Chondrocyte (in vitro differentiated cells): ENCODE results near the gene ST3GAL6. TPM values are rescaled to one million over a fixed set of nuclear protein-coding genes. Genes with fewer than 3 reads are reported as not detected.

Experiments
- DNase-seq: peaks from one replicate; pipeline ENCODE4 v3.0.0; 2021; ENCODE audit warnings: mixed read lengths, low spot score
- H3K27ac Mint-ChIP-seq: one replicate; pipeline ENCODE4 v1.8.0; 2021; ENCODE audit warnings: mild to moderate bottlenecking, moderate library complexity, mixed read lengths; ENCODE audit not compliant: unreplicated experiment
- H3K27me3 Mint-ChIP-seq: 2 replicates; pipeline ENCODE4 v1.8.0; 2021; ENCODE audit warnings: low read depth, mixed read lengths
- H3K36me3 Mint-ChIP-seq: 2 replicates; pipeline ENCODE4 v1.8.0; 2021; ENCODE audit warnings: low read depth, mixed read lengths
- H3K4me1 Mint-ChIP-seq: 2 replicates; pipeline ENCODE4 v1.8.0; 2021; ENCODE audit warnings: low read depth, mild to moderate bottlenecking, mixed read lengths
- H3K4me3 Mint-ChIP-seq: one replicate; pipeline ENCODE4 v1.8.0; 2021; ENCODE audit warnings: mild to moderate bottlenecking, moderate library complexity, mixed read lengths; ENCODE audit not compliant: unreplicated experiment
- H3K9me3 Mint-ChIP-seq: 2 replicates; pipeline ENCODE4 v1.8.0; 2021; ENCODE audit warnings: low read depth, mixed read lengths
- total RNA-seq: library from RNA; stranded (reverse); gene quantifications from 3 replicates; pipeline ENCODE4 v1.2.1, GENCODE V29; 2021
- TF ChIP-seq, protein P1 (sequence below): fragments of 200-600 bp; sonication (generic); IDR thresholded peaks from 2 replicates; pipeline ENCODE4 v1.5.0; 2021; ENCODE audit warnings: antibody characterized with exemption, mild to moderate bottlenecking, moderate library complexity

The ST3GAL6 gene
- total RNA-seq, 1 donor from 2014 or later, result 0.32 TPM

DNA sequence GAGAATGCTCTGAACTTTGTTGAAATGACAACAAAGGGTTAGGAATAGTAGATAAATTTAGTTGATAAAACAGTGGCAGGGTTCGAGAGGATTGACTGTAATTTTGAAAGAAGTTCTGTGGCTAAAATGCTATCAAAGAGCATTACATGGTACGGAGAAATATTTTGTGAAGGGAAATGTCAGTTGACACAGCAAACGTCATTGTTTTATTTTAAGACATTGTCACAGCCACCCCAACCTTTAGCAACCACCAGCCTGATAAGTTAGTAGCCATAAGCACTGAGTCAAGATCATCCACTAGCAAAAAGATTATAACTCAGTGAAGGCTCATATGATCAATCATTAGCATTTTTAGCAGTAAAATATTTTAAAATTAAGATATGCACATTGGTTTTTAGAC is 8.7 kb upstream of the ST3GAL6 start:
- peaks cover 17% of the 10 kb centered on the region for H3K27me3 Mint-ChIP-seq
- peaks cover 7% of the 10 kb centered on the region for H3K4me1 Mint-ChIP-seq

DNA sequence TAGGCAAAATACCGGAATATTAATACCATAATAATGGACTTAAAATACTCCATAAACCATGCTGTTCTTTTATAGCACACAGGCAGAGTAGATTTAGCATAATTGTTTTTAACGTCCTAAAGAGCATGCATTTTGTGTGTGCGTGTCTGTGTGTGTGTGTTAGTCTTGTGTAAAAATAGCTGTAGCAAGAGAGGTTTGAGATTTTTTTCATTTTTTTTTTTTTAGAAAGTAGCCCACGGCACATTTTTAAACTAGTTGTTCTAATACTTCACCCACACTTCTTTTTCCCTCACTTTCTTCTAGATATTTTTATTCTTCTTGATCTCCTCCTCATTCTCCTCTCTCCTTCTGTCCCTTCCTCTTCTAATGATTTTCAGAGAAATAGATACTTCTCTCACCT is 7.5 kb upstream of the ST3GAL6 start:
- no peak for DNase-seq
- TF ChIP-seq, protein P1, sequence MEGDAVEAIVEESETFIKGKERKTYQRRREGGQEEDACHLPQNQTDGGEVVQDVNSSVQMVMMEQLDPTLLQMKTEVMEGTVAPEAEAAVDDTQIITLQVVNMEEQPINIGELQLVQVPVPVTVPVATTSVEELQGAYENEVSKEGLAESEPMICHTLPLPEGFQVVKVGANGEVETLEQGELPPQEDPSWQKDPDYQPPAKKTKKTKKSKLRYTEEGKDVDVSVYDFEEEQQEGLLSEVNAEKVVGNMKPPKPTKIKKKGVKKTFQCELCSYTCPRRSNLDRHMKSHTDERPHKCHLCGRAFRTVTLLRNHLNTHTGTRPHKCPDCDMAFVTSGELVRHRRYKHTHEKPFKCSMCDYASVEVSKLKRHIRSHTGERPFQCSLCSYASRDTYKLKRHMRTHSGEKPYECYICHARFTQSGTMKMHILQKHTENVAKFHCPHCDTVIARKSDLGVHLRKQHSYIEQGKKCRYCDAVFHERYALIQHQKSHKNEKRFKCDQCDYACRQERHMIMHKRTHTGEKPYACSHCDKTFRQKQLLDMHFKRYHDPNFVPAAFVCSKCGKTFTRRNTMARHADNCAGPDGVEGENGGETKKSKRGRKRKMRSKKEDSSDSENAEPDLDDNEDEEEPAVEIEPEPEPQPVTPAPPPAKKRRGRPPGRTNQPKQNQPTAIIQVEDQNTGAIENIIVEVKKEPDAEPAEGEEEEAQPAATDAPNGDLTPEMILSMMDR, result no peak
- no peaks in the 10 kb centered on the region for H3K36me3 Mint-ChIP-seq

More for the DNA sequence above, 8.7 kb upstream of the ST3GAL6 start:
- Mint-ChIP-seq H3K27ac (no peak overlapping the region), H3K4me3 (no peak overlapping the region), H3K9me3 (no peaks in the 10 kb centered on the region), H3K36me3 (no peaks in the 10 kb centered on the region)
- TF ChIP-seq, protein P1, result no peak
- no peak for DNase-seq

DNA sequence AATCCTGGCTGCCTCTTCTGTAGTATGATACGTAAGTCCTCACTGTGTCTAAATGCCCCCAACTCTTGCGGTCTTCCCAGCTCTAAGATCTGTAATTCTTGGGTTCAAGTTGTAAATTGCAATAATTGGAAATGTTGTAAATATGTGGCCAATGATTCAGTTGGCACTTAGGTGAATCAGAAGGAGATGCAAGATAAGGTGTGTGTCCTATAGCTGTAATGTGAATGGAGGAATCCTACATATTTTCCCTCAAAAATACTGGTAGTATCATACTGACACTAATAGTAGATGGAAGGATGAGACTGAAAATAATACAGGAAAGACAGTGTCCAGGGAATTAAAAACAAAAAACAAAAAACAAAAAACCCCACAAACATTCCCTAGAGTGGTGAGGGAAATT is 3.5 kb upstream of the ST3GAL6 start:
- TF ChIP-seq, protein P1, result no peak
- Mint-ChIP-seq H3K4me3 (no peak overlapping the region), H3K36me3 (no peaks in the 10 kb centered on the region), H3K9me3 (no peaks in the 10 kb centered on the region), H3K27ac (no peak overlapping the region), H3K27me3 (peaks cover 26% of the 10 kb centered on the region), H3K4me1 (peaks cover 7% of the 10 kb centered on the region)
- no peak for DNase-seq

More for the DNA sequence above, 7.5 kb upstream of the ST3GAL6 start:
- Mint-ChIP-seq H3K4me3 (no peak overlapping the region), H3K27me3 (peaks cover 21% of the 10 kb centered on the region), H3K4me1 (peaks cover 7% of the 10 kb centered on the region), H3K9me3 (no peaks in the 10 kb centered on the region), H3K27ac (peak overlapping the region; percentile 9)

DNA sequence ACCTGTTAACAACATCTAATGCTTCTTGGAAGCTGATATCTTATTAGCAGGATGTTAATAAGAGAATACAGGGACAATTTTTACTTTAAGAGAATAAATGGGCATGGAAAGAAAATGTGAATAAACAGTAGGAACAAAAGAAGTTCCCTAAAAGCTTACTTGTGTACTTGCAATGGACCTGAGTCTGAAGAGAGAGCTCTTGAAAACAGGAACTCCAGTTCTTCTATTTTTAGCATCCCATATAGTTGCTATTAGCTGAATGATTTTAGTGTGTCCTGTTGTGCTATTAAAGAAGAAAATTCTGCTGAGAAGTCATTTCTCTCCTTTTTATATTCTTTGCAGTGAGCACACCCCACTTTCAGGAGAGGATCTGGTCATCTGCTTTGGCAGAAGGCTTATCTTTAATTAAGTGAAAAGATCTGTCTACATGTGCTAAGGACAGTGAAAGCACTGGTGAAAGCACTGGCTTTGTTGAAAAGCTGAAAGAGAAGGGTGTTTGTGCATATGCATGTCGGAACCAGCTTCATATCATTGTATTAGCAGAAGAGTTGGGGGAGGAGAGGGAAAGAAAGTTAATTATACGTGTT is 1.4 kb upstream of the ST3GAL6 start:
- Mint-ChIP-seq H3K4me1 (no peaks in the 10 kb centered on the region), H3K27ac (no peak overlapping the region), H3K27me3 (peaks cover 24% of the 10 kb centered on the region), H3K4me3 (no peak overlapping the region), H3K36me3 (no peaks in the 10 kb centered on the region), H3K9me3 (no peaks in the 10 kb centered on the region)
- TF ChIP-seq, protein P1, result no peak
- DNase-seq, result no peak

DNA sequence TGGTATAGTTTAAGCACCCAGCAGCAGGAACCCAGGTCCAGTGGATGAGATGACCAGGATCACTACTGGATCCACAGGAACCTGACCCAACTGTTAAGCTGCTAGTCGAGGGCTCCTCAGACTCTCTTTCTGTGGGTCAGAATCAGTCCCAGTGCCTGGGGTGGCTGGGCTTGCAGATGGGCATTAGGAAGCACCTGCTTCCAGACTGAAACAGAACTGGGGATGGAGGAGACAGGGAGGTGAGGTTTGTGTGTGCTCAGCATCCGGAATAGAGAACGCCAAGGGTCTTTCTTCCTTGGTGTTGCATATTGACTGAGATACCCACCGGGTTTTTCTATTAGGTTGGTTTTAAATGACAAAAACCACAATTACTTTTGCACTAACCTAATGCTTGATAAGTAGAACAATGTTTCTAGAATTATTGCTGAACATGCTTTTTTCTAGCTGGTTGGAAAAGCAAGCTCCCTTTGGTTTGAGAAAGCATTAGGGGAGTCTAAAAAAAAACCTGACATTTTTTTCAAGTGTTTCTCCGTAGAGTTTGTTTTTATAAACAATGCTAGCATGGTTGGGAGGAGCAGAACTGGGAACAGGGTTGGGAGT is 779 bp downstream of the ST3GAL6 start:
- H3K4me1 Mint-ChIP-seq, result no peaks in the 10 kb centered on the region
- TF ChIP-seq, protein P1, result no peak
- no peak overlapping the region for H3K27ac Mint-ChIP-seq
- no peak for DNase-seq
- H3K4me3 Mint-ChIP-seq, result no peak overlapping the region
- H3K27me3 Mint-ChIP-seq, result peaks cover 22% of the 10 kb centered on the region
- no peaks in the 10 kb centered on the region for H3K9me3 Mint-ChIP-seq
- H3K36me3 Mint-ChIP-seq, result no peaks in the 10 kb centered on the region
